OCI-LY3 (cell line): Measurements from ENCODE around the gene TTC28.

ENCODE experiments used
- H2AFZ ChIP-seq: fragments of 200-600, 300-600 bp; shearing (Covaris generic); 2 replicates; pipeline ENCODE4 v1.6.0; 2014; ENCODE audit warnings: antibody characterized with exemption, low read depth, low read length
- H3K27ac ChIP-seq: fragments of 200-600, 300-600 bp; sonication (generic); 2 replicates; pipeline ENCODE4 v1.5.1; 2014; ENCODE audit warnings: mild to moderate bottlenecking, low read length, moderate library complexity, mixed read lengths
- H3K27me3 ChIP-seq: fragments of 200-600, 300-600 bp; sonication (generic); 2 replicates; pipeline ENCODE4 v1.6.1; 2014; ENCODE audit warnings: low read depth, low read length, mixed read lengths
- H3K36me3 ChIP-seq: fragments of 200-600, 300-600 bp; sonication (generic); replicated peaks from 2 replicates; pipeline ENCODE3; 2014; ENCODE audit warnings: low read depth, low read length, mixed read lengths
- H3K4me1 ChIP-seq: fragments of 300-600, 200-600 bp; sonication (generic); 2 replicates; pipeline ENCODE4 v1.6.1; 2014; ENCODE audit warnings: low read length, mixed read lengths
- H3K4me2 ChIP-seq: fragments of 200-600, 300-600 bp; sonication (generic); 2 replicates; pipeline ENCODE4 v1.6.1; 2014; ENCODE audit warnings: low read length, mixed read lengths
- H3K4me3 ChIP-seq: fragments of 300-600, 200-600 bp; sonication (generic); 2 replicates; pipeline ENCODE4 v1.5.1; 2014; ENCODE audit warnings: antibody characterized with exemption, mild to moderate bottlenecking, low read length, moderate library complexity
- H3K79me2 ChIP-seq: fragments of 300-600, 200-600 bp; shearing (Covaris generic); 2 replicates; pipeline ENCODE4 v1.6.1; 2014; ENCODE audit warnings: mild to moderate bottlenecking, low read length, mixed read lengths
- H3K9ac ChIP-seq: fragments of 300-600, 200-600 bp; shearing (Covaris generic); 2 replicates; pipeline ENCODE4 v1.6.0; 2014; ENCODE audit warnings: mild to moderate bottlenecking, low read length, moderate library complexity
- H3K9me3 ChIP-seq: fragments of 200-600, 300-600 bp; shearing (Covaris generic); 2 replicates; pipeline ENCODE4 v1.6.1; 2014; ENCODE audit warnings: low read length, mixed read lengths; ENCODE audit not compliant: insufficient read depth
- H4K20me1 ChIP-seq: fragments of 200-600, 300-600 bp; sonication (generic); 2 replicates; pipeline ENCODE4 v1.6.1; 2016; ENCODE audit warnings: low read length, mixed read lengths; ENCODE audit not compliant: insufficient read depth
- EZH2phosphoT487 ChIP-seq: fragments of 200-600 bp; shearing (Covaris generic); IDR thresholded peaks from 2 replicates; pipeline ENCODE4 v1.6.1; 2018; ENCODE audit warnings: antibody characterized with exemption, mixed run types, low read depth
- TF ChIP-seq, protein P1 (sequence below): fragments of 200-600, 300-600 bp; sonication (generic); IDR thresholded peaks from 2 replicates; pipeline ENCODE4 v1.5.1; 2014; ENCODE audit warnings: antibody characterized with exemption, low read length, low read depth

The TTC28 gene

DNA sequence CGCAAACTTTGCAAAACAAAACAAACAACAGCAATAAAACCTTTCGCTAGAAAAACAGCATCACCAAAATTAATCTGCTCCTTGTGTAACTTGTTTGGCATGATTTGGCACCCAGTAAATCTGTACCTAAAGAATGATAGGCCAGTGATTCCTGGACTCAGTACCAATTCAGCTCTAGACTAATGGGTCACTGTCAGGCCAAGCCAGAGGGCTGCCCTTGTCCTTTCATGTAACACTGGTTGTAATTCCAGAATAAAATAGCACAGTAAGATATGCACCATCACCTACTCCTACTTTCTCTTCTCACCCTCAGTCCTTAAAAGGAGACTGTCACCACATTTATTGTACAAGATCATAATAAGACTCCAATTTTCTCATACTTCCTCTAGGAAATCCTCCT lies 419.0 kb downstream of the TTC28 start:
- Histone ChIP-seq H3K27ac (no peak overlapping the region), H3K4me3 (no peak overlapping the region), H3K27me3 (no peaks in the 10 kb centered on the region), H3K9me3 (no peaks in the 10 kb centered on the region), H3K36me3 (no peaks in the 10 kb centered on the region), H2AFZ (no peak overlapping the region), H4K20me1 (no peaks in the 10 kb centered on the region), H3K9ac (no peak overlapping the region), H3K4me1 (no peaks in the 10 kb centered on the region), H3K4me2 (no peak overlapping the region), H3K79me2 (no peaks in the 10 kb centered on the region)
- TF ChIP-seq EZH2phosphoT487, result no peak
- TF ChIP-seq, protein P1, sequence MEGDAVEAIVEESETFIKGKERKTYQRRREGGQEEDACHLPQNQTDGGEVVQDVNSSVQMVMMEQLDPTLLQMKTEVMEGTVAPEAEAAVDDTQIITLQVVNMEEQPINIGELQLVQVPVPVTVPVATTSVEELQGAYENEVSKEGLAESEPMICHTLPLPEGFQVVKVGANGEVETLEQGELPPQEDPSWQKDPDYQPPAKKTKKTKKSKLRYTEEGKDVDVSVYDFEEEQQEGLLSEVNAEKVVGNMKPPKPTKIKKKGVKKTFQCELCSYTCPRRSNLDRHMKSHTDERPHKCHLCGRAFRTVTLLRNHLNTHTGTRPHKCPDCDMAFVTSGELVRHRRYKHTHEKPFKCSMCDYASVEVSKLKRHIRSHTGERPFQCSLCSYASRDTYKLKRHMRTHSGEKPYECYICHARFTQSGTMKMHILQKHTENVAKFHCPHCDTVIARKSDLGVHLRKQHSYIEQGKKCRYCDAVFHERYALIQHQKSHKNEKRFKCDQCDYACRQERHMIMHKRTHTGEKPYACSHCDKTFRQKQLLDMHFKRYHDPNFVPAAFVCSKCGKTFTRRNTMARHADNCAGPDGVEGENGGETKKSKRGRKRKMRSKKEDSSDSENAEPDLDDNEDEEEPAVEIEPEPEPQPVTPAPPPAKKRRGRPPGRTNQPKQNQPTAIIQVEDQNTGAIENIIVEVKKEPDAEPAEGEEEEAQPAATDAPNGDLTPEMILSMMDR, result no peak

DNA sequence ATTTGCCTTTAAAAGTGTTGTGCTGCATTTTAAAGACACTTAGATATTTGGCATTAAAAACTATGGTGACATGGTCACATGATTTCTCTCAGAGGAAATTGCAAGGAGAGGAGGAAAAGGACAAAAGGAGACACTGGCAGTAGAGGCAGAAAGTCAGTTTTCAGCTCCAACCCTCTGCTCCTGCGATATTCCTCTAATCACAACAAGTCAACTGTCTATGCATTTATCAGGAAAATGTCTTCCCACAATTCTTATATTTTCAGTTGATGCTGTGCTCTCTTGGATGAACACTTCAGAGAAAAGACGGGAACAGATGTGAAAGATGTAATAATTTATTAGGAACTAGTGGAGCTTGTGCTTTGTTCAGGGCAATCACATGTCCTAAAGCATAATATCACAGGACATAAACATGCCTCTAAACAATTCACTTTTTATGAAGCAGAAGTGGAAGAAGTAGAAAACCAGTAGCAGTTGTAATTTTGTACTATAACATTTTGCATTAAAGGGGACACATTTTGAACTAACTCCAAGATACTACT lies 419.8 kb downstream of the TTC28 start:
- no peak overlapping the region for H2AFZ ChIP-seq
- no peaks in the 10 kb centered on the region for H3K4me1 ChIP-seq
- no peak overlapping the region for H3K9ac ChIP-seq
- no peaks in the 10 kb centered on the region for H3K36me3 ChIP-seq
- no peaks in the 10 kb centered on the region for H3K9me3 ChIP-seq
- H4K20me1 ChIP-seq, result no peaks in the 10 kb centered on the region
- H3K4me3 ChIP-seq, result no peak overlapping the region
- no peak overlapping the region for H3K27ac ChIP-seq
- H3K4me2 ChIP-seq, result no peak overlapping the region
- no peaks in the 10 kb centered on the region for H3K27me3 ChIP-seq
- H3K79me2 ChIP-seq, result no peaks in the 10 kb centered on the region
- TF ChIP-seq, protein P1, result no peak
- no peak for TF ChIP-seq EZH2phosphoT487

DNA sequence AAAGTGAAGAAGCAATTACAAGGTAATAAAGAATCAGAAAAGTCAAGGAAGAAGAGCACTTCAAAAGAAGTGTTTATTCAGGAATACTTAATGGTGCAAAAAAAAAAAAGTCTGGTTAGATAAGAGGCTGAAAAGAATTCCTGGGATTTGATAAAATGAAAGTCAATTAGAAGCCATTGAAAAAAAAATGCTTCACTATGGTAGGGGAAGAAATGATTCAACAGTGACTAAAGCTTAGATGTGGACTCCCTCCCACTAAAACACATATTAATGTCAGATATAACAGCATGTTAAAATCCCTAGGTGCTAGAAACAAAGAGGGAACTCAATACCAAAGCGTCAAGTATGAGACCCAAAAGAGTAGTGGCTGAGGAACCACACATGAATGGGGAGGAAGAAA lies 425.2 kb downstream of the TTC28 start:
- no peaks in the 10 kb centered on the region for H3K9me3 ChIP-seq
- H4K20me1 ChIP-seq, result 0 out of 2 replicates have a peak, but pooled peaks cover 3% of the 10 kb centered on the region
- no peak overlapping the region for H2AFZ ChIP-seq
- H3K4me2 ChIP-seq, result no peak overlapping the region
- H3K9ac ChIP-seq, result no peak overlapping the region
- TF ChIP-seq, protein P1, result no peak
- TF ChIP-seq EZH2phosphoT487, result no peak
- H3K4me1 ChIP-seq, result peaks cover 3% of the 10 kb centered on the region; the same call in 1 of the 2 replicates
- H3K79me2 ChIP-seq, result no peaks in the 10 kb centered on the region
- no peak overlapping the region for H3K27ac ChIP-seq
- no peaks in the 10 kb centered on the region for H3K27me3 ChIP-seq
- no peak overlapping the region for H3K4me3 ChIP-seq
- no peaks in the 10 kb centered on the region for H3K36me3 ChIP-seq

DNA sequence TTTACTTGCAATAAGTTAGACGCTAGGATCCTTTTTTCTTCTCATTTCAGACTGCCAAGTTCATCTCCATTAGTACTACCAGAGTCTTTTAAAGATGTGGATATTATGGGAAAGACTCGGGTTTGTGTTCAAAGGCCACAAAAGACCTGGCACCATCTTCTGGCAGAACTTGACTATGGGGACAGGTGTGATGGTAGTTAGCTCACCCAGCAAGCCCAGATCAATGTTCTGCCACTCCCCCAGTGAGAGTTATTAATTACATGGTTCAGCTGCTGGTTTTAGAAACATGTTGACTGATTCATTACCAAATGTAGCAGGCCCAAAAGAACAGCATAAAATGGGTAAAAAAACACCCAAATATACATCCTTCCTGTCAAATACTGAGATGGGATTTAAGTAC lies 427.1 kb downstream of the TTC28 start:
- Histone ChIP-seq H3K79me2 (no peaks in the 10 kb centered on the region), H3K4me2 (no peak overlapping the region), H3K36me3 (no peaks in the 10 kb centered on the region), H3K9ac (no peak overlapping the region), H3K27ac (no peak overlapping the region), H2AFZ (no peak overlapping the region), H3K4me1 (peaks cover 9% of the 10 kb centered on the region), H3K9me3 (no peaks in the 10 kb centered on the region), H3K4me3 (no peak overlapping the region), H3K27me3 (no peaks in the 10 kb centered on the region), H4K20me1 (0 out of 2 replicates have a peak, but pooled peaks cover 3% of the 10 kb centered on the region)
- no peak for TF ChIP-seq EZH2phosphoT487
- TF ChIP-seq, protein P1, result no peak
